ENCODE results near the gene SLC37A3. TPM values are rescaled to one million over a fixed set of nuclear protein-coding genes. Genes with fewer than 3 reads are reported as not detected.

Gene SLC37A3
- total and polyA plus RNA-seq, 2 donors from 2014 or later: 19.5 to 50.3 TPM

DNA sequence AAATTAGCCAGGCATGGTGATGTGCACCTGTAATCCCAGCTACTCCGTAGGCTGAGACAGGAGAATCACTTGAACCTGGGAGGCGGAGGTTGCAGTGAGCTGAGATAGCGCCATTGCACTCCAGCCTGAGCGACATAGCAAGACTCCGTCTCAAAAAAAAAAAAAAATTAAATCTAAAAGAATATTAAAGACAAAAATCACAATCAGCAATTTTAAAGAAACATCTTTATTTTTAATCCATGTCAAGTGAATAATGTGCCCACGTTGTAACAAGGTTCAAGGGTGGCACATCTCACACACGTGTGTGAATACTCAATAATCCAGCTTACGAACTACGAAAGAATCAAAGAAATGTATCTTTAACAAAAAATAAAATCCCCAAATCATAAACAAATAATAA is 23.0 kb downstream of the SLC37A3 start:
- Histone ChIP-seq H3K4me1 (ENCODE audit: control insufficient read depth in 2 of 3, insufficient read depth in 2 of 3, low read depth in 1 of 3, low read length in 3 of 3) (no peaks in the 10 kb centered on the region), H3K4me3 (ENCODE audit: low read length in 3 of 3) (no peak overlapping the region), H3K27ac (ENCODE audit: low read depth in 2 of 2, low read length in 2 of 2) (no peak overlapping the region), H3K27me3 (ENCODE audit: control insufficient read depth, insufficient read depth, low read length) (no peaks in the 10 kb centered on the region), H3K9ac (ENCODE audit: low read length in 3 of 3) (no peak overlapping the region), H3K36me3 (ENCODE audit: control insufficient read depth in 2 of 3, insufficient read depth in 3 of 3, low read length in 3 of 3) (peaks cover 3 to 6% (median 3%) of the 10 kb centered on the region in 3 donors), H3K9me3 (ENCODE audit: control insufficient read depth in 2 of 3, insufficient read depth in 1 of 3, low read length in 3 of 3) (no peaks in the 10 kb centered on the region)
- DNase-seq: no peak
- intact Hi-C loops (cut with DNase I): no loop called here
- no peak for FAIRE-seq
- TF ChIP-seq CTCF (IDR thresholded peaks at IDR 0.05; ENCODE audit: borderline replicate concordance, extremely low read depth, insufficient read depth): no peak

- FAIRE-seq: no peak
- no peak overlapping the region for H3K27ac ChIP-seq (ENCODE audit: low read depth in 2 of 2, low read length in 2 of 2)
- peaks cover 0 to 2% (median 0%) of the 10 kb centered on the region in 3 donors for H3K36me3 ChIP-seq (ENCODE audit: control insufficient read depth in 2 of 3, insufficient read depth in 3 of 3, low read length in 3 of 3)
- DNase-seq: no peak
- H3K9ac ChIP-seq (ENCODE audit: low read length in 3 of 3): no peak overlapping the region
- H3K4me3 ChIP-seq (ENCODE audit: low read length in 3 of 3): no peak overlapping the region
- TF ChIP-seq CTCF (IDR thresholded peaks at IDR 0.05; ENCODE audit: borderline replicate concordance, extremely low read depth, insufficient read depth): no peak
- no peaks in the 10 kb centered on the region for H3K9me3 ChIP-seq (ENCODE audit: control insufficient read depth in 2 of 3, insufficient read depth in 1 of 3, low read length in 3 of 3)
- H3K27me3 ChIP-seq (ENCODE audit: control insufficient read depth, insufficient read depth, low read length): no peaks in the 10 kb centered on the region
- H3K4me1 ChIP-seq (ENCODE audit: control insufficient read depth in 2 of 3, insufficient read depth in 2 of 3, low read depth in 1 of 3, low read length in 3 of 3): no peaks in the 10 kb centered on the region
- intact Hi-C loops (cut with DNase I): no loop called here
Observed at GRCh38 chr7:140369294-140369693, 29.0 kb downstream of the SLC37A3 start.

GRCh38 chr7:140367528-140367927 is 30.8 kb downstream of the SLC37A3 start:
- DNase-seq (no peak), FAIRE-seq (no peak)
- Histone ChIP-seq H3K27ac (ENCODE audit: low read depth in 2 of 2, low read length in 2 of 2) (no peak overlapping the region), H3K9ac (ENCODE audit: low read length in 3 of 3) (no peak overlapping the region), H3K4me3 (ENCODE audit: low read length in 3 of 3) (no peak overlapping the region), H3K4me1 (ENCODE audit: control insufficient read depth in 2 of 3, insufficient read depth in 2 of 3, low read depth in 1 of 3, low read length in 3 of 3) (no peaks in the 10 kb centered on the region), H3K9me3 (ENCODE audit: control insufficient read depth in 2 of 3, insufficient read depth in 1 of 3, low read length in 3 of 3) (no peaks in the 10 kb centered on the region), H3K27me3 (ENCODE audit: control insufficient read depth, insufficient read depth, low read length) (no peaks in the 10 kb centered on the region), H3K36me3 (ENCODE audit: control insufficient read depth in 2 of 3, insufficient read depth in 3 of 3, low read length in 3 of 3) (peaks cover 0 to 6% (median 0%) of the 10 kb centered on the region in 3 donors)
- TF ChIP-seq CTCF (IDR thresholded peaks at IDR 0.05; ENCODE audit: borderline replicate concordance, extremely low read depth, insufficient read depth): no peak
- intact Hi-C loops (cut with DNase I): no loop called here

DNA sequence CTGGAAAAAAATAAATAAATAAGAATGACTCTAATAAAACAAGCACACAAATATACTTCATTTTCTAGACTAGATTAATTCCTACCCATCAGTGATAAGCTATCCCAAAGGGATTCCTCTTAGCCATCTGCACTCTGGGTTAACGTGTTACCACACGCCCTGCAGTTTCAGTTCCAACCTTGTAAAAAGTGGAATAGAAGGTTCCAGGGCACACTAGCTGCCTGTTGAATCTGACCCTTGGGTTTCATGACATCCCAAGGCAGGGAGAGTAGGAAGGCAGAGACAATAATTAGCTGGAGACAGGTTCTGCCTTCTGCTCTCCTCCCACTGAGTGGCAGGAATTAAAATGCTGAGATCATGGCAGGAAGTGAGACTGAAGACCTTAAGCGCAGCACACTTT is 33.5 kb downstream of the SLC37A3 start:
- H3K4me3 ChIP-seq (ENCODE audit: low read length in 3 of 3): no peak overlapping the region
- H3K36me3 ChIP-seq (ENCODE audit: control insufficient read depth in 2 of 3, insufficient read depth in 3 of 3, low read length in 3 of 3): peaks cover 0 to 6% (median 0%) of the 10 kb centered on the region in 3 donors
- no peaks in the 10 kb centered on the region for H3K4me1 ChIP-seq (ENCODE audit: control insufficient read depth in 2 of 3, insufficient read depth in 2 of 3, low read depth in 1 of 3, low read length in 3 of 3)
- no peaks in the 10 kb centered on the region for H3K27me3 ChIP-seq (ENCODE audit: control insufficient read depth, insufficient read depth, low read length)
- DNase-seq (no peak), FAIRE-seq (no peak)
- H3K9me3 ChIP-seq (ENCODE audit: control insufficient read depth in 2 of 3, insufficient read depth in 1 of 3, low read length in 3 of 3): no peaks in the 10 kb centered on the region
- no peak overlapping the region for H3K27ac ChIP-seq (ENCODE audit: low read depth in 2 of 2, low read length in 2 of 2)
- no peak for TF ChIP-seq CTCF (IDR thresholded peaks at IDR 0.05; ENCODE audit: borderline replicate concordance, extremely low read depth, insufficient read depth)
- no peak overlapping the region for H3K9ac ChIP-seq (ENCODE audit: low read length in 3 of 3)
- intact Hi-C loops (cut with DNase I): no loop called here
